ENCODE measurements around the gene TIMP4. TPM values are rescaled to one million over a fixed set of nuclear protein-coding genes. Genes with fewer than 3 reads are reported as not detected.

TIMP4 gene
- total RNA-seq, 1 donor from 2014 or later: 5.4 TPM

- TF ChIP-seq, protein P1, sequence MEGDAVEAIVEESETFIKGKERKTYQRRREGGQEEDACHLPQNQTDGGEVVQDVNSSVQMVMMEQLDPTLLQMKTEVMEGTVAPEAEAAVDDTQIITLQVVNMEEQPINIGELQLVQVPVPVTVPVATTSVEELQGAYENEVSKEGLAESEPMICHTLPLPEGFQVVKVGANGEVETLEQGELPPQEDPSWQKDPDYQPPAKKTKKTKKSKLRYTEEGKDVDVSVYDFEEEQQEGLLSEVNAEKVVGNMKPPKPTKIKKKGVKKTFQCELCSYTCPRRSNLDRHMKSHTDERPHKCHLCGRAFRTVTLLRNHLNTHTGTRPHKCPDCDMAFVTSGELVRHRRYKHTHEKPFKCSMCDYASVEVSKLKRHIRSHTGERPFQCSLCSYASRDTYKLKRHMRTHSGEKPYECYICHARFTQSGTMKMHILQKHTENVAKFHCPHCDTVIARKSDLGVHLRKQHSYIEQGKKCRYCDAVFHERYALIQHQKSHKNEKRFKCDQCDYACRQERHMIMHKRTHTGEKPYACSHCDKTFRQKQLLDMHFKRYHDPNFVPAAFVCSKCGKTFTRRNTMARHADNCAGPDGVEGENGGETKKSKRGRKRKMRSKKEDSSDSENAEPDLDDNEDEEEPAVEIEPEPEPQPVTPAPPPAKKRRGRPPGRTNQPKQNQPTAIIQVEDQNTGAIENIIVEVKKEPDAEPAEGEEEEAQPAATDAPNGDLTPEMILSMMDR (IDR thresholded peaks at IDR 0.05): no peak
- no peak overlapping the region for H3K4me3 Mint-ChIP-seq (ENCODE audit: unreplicated experiment)
- H3K36me3 Mint-ChIP-seq (ENCODE audit: unreplicated experiment): no peaks in the 10 kb centered on the region
- H3K9me3 Mint-ChIP-seq (ENCODE audit: unreplicated experiment): no peaks in the 10 kb centered on the region
- no peaks in the 10 kb centered on the region for H3K27me3 Mint-ChIP-seq (ENCODE audit: unreplicated experiment)
- no peak for DNase-seq (ENCODE audit: extremely low spot score, unreplicated experiment)
- peaks cover 62% of the 10 kb centered on the region for H3K4me1 Mint-ChIP-seq (ENCODE audit: unreplicated experiment)
- H3K27ac Mint-ChIP-seq (ENCODE audit: unreplicated experiment): peak overlapping the region; percentile 88
Observed at GRCh38 chr3:12192655-12193484, 34.2 kb upstream of the TIMP4 start.

DNA sequence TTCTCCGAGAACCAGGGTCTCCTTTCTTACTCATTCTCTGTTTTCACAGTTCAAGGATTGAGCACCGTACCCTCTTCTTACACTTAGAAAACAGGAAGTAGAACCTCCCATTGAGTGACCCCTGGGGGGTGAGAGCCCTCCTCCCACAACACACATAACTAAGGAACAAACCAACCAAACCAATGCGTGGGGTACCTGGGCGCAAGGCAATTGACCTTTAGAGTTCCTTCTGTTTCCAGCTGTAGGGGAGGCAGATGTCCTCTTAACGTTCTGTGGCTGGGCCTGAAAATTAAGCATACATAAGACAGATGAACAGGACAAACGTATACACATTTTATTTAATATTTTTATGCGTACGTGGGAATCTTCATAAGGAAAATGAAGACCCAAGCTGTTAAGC, 33.5 kb upstream of the TIMP4 start:
- TF ChIP-seq, protein P1 (IDR thresholded peaks at IDR 0.05): no peak
- peak overlapping the region; percentile 88 for H3K27ac Mint-ChIP-seq (ENCODE audit: unreplicated experiment)
- no peaks in the 10 kb centered on the region for H3K36me3 Mint-ChIP-seq (ENCODE audit: unreplicated experiment)
- H3K4me1 Mint-ChIP-seq (ENCODE audit: unreplicated experiment): peaks cover 69% of the 10 kb centered on the region
- no peaks in the 10 kb centered on the region for H3K9me3 Mint-ChIP-seq (ENCODE audit: unreplicated experiment)
- H3K27me3 Mint-ChIP-seq (ENCODE audit: unreplicated experiment): no peaks in the 10 kb centered on the region
- H3K4me3 Mint-ChIP-seq (ENCODE audit: unreplicated experiment): no peak overlapping the region
- DNase-seq (ENCODE audit: extremely low spot score, unreplicated experiment): no peak

DNA sequence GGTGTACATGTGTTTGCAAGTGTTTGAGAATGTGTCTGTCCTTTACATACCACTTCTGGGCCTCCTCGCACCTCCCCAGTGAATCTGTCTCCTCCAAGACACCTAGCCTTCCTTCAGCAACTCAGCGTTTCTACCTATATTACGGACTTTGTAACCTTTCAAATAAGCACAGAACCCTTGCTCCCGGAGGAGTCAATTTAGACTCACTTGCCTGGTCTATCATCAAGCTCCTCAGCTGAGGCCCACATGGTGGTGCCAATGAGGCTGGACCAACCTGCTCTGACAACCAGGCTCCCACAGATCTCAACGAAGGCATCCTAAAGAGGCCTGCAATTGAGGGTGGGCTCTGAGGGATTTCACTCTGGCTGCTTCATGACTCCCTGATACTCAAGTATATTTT, 32.8 kb upstream of the TIMP4 start:
- no peaks in the 10 kb centered on the region for H3K9me3 Mint-ChIP-seq (ENCODE audit: unreplicated experiment)

DNA sequence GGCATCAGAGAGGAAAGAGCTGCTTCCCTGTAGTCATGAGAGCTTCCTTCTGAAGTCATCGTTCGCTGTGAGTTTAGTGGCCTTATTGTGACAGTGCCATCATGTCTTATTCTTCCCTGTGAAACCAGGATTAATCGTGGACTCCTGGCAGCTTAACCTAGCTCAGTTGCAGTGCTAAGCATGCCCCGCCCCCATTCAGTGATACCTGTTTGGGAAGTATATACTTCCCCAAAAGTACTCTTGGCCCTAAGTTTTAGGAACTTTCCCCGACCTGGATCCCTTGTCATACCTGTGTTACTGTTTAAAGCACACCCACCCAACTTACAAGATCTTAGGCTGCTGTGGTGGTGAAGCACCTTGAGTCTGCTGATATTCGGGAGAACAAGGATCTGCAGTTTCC, 32.1 kb upstream of the TIMP4 start:
- H3K27ac Mint-ChIP-seq (ENCODE audit: unreplicated experiment): no peak overlapping the region
- H3K9me3 Mint-ChIP-seq (ENCODE audit: unreplicated experiment): no peaks in the 10 kb centered on the region
- no peak for DNase-seq (ENCODE audit: extremely low spot score, unreplicated experiment)
- H3K27me3 Mint-ChIP-seq (ENCODE audit: unreplicated experiment): no peaks in the 10 kb centered on the region
- no peaks in the 10 kb centered on the region for H3K36me3 Mint-ChIP-seq (ENCODE audit: unreplicated experiment)
- peaks cover 74% of the 10 kb centered on the region for H3K4me1 Mint-ChIP-seq (ENCODE audit: unreplicated experiment)
- no peak overlapping the region for H3K4me3 Mint-ChIP-seq (ENCODE audit: unreplicated experiment)
- TF ChIP-seq, protein P1 (IDR thresholded peaks at IDR 0.05): no peak

More for the DNA sequence above, 32.8 kb upstream of the TIMP4 start:
- TF ChIP-seq, protein P1 (IDR thresholded peaks at IDR 0.05): no peak
- H3K27ac Mint-ChIP-seq (ENCODE audit: unreplicated experiment): peak overlapping the region; percentile 8
- H3K4me1 Mint-ChIP-seq (ENCODE audit: unreplicated experiment): peaks cover 74% of the 10 kb centered on the region
- no peak for DNase-seq (ENCODE audit: extremely low spot score, unreplicated experiment)
- H3K4me3 Mint-ChIP-seq (ENCODE audit: unreplicated experiment): no peak overlapping the region
- H3K36me3 Mint-ChIP-seq (ENCODE audit: unreplicated experiment): no peaks in the 10 kb centered on the region
- H3K27me3 Mint-ChIP-seq (ENCODE audit: unreplicated experiment): no peaks in the 10 kb centered on the region

DNA sequence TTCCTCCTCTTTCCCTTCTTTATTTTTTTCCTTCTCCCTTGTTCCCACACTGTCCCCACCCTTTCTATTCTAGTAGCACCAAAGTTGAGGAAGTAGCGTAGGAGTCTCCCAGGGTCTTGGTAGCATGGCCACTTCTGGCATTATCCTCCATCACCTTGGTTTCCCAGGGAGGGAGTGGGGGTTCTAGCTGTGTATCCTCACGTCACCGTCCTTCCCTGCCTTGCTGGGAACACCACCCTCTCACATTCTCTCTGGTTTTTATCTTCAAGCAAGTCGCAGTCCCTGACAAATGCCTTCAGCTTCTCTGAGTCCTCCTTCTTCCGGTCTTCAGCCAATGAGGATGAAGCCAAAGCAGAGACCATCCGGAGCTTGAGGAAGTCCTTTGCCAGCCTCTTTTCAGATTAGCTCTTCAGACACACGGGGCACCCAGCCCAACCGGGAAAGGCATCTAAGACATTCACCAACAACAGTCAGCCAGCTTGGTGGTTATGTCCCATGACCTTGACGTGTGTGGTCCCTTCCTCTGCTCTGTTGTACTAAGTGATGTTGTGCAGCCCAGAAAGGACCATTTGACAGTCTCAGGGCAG, 31.6 kb upstream of the TIMP4 start:
- Mint-ChIP-seq H3K9me3 (ENCODE audit: unreplicated experiment) (no peaks in the 10 kb centered on the region), H3K36me3 (ENCODE audit: unreplicated experiment) (no peaks in the 10 kb centered on the region), H3K4me1 (ENCODE audit: unreplicated experiment) (peaks cover 70% of the 10 kb centered on the region), H3K27ac (ENCODE audit: unreplicated experiment) (peak overlapping the region; percentile 54), H3K27me3 (ENCODE audit: unreplicated experiment) (no peaks in the 10 kb centered on the region), H3K4me3 (ENCODE audit: unreplicated experiment) (no peak overlapping the region)
- TF ChIP-seq, protein P1 (IDR thresholded peaks at IDR 0.05): no peak
- no peak for DNase-seq (ENCODE audit: extremely low spot score, unreplicated experiment)
